Motor neuron (in vitro differentiated cells): Measurements from ENCODE around the gene PLIN5. TPM values are rescaled to one million over a fixed set of nuclear protein-coding genes. Genes with fewer than 3 reads are reported as not detected.
A peak's percentile ranks its signal among the peaks of the same experiment; 100 is the strongest.

Source experiments
- ATAC-seq, 8 experiments: fragments of 200-7000 bp; cut with Tn5 transposase; replicated peaks in 6 of 8; 2 replicates each; pipeline ENCODE4 v1.8.0; 2021; ENCODE audit warnings: mild to moderate bottlenecking in 8 of 8, moderate library complexity in 8 of 8
- H3K27ac ChIP-seq, 2 donors: fragments of 250-450 bp; sonication (Bioruptor Pico); 2 replicates each; pipeline ENCODE4 v1.9.0; 2021; ENCODE audit warnings: antibody characterized with exemption in 2 of 2, mild to moderate bottlenecking in 2 of 2, moderate library complexity in 1 of 2
- H3K4me1 ChIP-seq, 2 donors: fragments of 250-450 bp; sonication (Bioruptor Pico); replicated peaks in 1 of 2; 2 replicates each; pipeline ENCODE4 v1.6.1; 2021; ENCODE audit warnings: antibody characterized with exemption in 2 of 2, mild to moderate bottlenecking in 2 of 2, moderate library complexity in 1 of 2
- H3K4me3 ChIP-seq, 5 donors: fragments of 250-450 bp; sonication (Bioruptor Pico); 2 replicates each; pipeline ENCODE4 v1.9.0; 2021; ENCODE audit warnings: antibody characterized with exemption in 5 of 5, mild to moderate bottlenecking in 5 of 5, moderate library complexity in 4 of 5
- WGBS, 10 experiments: fragments of 450-650 bp; shearing (Covaris generic); methylation state at CpG; one replicate each; pipeline ENCODE4 v1.0.0; 2022; 5-methylcytosine and 5-hydroxymethylcytosine counted together
- in situ Hi-C, 9 experiments: fragments of 400-800 bp; cut with MboI; loops; one replicate each; pipeline ENCODE4 v1.15.0; 2021; ENCODE audit warnings: low sequenced_read_pairs in 9 of 9, low pct_unique_long_range_greater_than_20kb in 2 of 9; ENCODE audit not compliant: unreplicated experiment in 9 of 9
- total RNA-seq, 8 experiments: library from RNA; unstranded; fragments of 300-600 nt; gene quantifications; 2 replicates each; pipeline versions ENCODE4 v1.2.3 to v1.2.4, GENCODE V29; 2022

PLIN5 gene
- total RNA-seq, 8 experiments from 2014 or later: 0.36 to 2.6 (median 0.64) TPM

DNA sequence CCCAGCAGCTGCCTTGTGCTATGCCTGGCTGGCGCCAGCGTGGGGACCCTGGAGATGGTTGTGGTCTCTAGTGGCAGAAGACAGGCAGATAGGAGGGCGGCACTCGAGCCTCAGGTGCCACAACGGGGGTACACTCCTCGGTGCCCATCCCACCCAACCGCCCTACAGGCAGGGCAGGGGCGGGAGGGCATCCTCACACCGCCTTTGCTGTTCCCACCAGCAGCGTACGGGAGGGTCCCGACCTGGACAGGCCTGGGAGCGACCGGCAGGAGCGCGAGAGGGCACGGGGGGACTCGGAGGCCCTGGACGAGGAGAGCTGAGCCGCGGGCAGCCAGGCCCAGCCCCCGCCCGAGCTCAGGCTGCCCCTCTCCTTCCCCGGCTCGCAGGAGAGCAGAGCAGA lies 33.3 kb downstream of the PLIN5 start:
- Histone ChIP-seq H3K27ac (no peak overlapping the region), H3K4me1 (no peaks in the 10 kb centered on the region), H3K4me3 (no peak overlapping the region)
- in situ Hi-C loops: no loop called here
- ATAC-seq: no peak
- WGBS, 10 experiments: 67 to 100% (median 83%) methylated on average over 1 to 6 of the region's 25 CpGs; no CpG with 5 or more reads in 7 of the 10 experiments

DNA sequence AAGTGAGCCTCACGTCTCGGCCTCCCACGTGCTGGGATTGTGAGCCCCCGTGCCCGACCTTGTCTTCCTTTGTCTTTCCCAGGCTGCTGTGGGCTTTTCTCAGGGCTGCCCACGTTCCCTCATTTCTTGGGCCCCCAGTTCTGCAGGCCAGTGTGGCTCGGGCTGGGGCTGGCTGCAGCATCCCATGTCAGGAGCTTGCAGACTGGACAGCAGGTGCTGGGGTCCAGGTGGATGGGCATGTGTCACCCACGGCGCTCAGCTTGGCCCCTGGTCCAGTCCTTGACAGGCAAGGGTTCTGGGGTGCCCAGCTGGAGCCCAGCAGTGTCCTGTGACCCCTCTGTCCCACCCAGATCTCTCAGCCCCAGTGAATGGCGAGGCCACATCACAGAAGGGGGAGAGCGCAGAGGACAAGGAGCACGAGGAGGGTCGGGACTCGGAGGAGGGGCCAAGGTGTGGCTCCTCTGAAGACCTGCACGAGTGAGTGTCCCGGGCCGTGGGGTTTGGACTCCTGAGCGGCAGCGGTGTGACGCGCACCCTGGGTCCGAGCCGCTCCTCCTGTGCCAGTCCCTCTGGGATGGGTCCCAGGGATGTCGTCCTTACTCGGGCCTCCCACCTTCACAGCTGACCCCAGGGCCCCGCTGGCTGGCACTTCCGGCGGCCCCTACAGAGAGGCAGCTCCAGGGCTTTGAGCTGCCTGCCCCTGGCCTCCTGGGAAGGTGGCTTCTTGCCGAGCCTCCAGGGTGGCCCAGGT lies 34.0 kb downstream of the PLIN5 start:
- in situ Hi-C loops: no loop called here
- Histone ChIP-seq H3K4me3 (no peak overlapping the region), H3K27ac (no peak overlapping the region), H3K4me1 (no peaks in the 10 kb centered on the region)
- ATAC-seq: no peak
- WGBS, 10 experiments: 60 to 96% (median 91%) methylated on average over 1 to 7 of the region's 29 CpGs; no CpG with 5 or more reads in 5 of the 10 experiments

DNA sequence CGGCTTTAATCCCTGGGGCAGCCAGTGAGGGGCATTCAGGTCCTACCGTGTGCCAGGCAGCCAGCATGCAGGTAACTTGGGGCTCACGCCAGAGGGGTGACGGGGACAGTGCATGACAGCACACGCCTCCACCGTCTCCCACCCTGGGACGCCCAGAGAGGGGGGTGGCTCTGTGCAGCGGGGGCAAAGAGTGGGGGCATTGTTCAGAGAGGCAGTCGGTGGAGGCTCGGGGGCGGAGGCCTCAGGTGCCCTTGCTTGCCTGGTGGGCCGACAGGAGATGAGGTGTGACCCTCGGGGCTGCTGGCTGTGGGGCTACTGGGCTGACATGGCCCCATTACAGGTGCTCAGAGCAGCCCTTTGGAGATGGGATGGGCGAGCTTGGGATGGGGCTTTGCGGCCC lies 35.2 kb downstream of the PLIN5 start:
- WGBS, 10 experiments: no CpG with 5 or more reads among the region's 15 CpGs
- H3K27ac ChIP-seq: no peak overlapping the region
- in situ Hi-C loops: no loop called here
- no peak overlapping the region for H3K4me3 ChIP-seq
- H3K4me1 ChIP-seq: no peaks in the 10 kb centered on the region
- ATAC-seq: no peak

- in situ Hi-C loops: no loop called here
- no peak overlapping the region for H3K27ac ChIP-seq
- H3K4me1 ChIP-seq: no peaks in the 10 kb centered on the region
- no peak overlapping the region for H3K4me3 ChIP-seq
- ATAC-seq: no peak
- no CpG with 5 or more reads among the region's 23 CpGs for WGBS, 10 experiments
These were observed 35.7 kb downstream of the PLIN5 start for GRCh38 chr19:4499318-4499717.

DNA sequence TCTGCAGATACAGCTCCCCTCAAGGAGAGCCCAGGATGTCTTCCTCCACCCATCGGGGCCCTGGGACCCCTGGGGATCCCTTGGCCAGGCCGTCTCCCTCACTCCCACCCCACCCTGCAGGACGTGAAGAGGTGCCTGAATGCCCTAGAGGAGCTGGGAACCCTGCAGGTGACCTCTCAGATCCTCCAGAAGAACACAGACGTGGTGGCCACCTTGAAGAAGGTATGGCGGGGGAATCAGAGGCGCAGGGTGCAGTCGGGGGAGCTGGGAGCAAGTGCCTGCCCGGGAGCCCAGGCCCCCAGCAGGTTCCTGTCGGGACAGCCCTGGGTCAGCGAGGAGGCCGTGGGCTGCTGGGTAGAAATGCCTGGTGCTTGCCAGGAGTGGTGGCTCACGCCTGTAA lies 36.3 kb downstream of the PLIN5 start:
- ATAC-seq: no peak
- Histone ChIP-seq H3K27ac (no peak overlapping the region), H3K4me3 (no peak overlapping the region), H3K4me1 (no peaks in the 10 kb centered on the region)
- WGBS, 10 experiments: 100% methylated on average over 1 of the region's 12 CpGs; no CpG with 5 or more reads in 9 of the 10 experiments
- in situ Hi-C loops: no loop called here

- ATAC-seq: no peak
- H3K27ac ChIP-seq: no peak overlapping the region
- in situ Hi-C loops: no loop called here
- H3K4me3 ChIP-seq: no peak overlapping the region
- H3K4me1 ChIP-seq: no peaks in the 10 kb centered on the region
- WGBS, 10 experiments: 87 to 97% methylated on average over 4 to 9 of the region's 25 CpGs; no CpG with 5 or more reads in 8 of the 10 experiments
These were observed 37.1 kb downstream of the PLIN5 start for GRCh38 chr19:4497770-4498389.

DNA sequence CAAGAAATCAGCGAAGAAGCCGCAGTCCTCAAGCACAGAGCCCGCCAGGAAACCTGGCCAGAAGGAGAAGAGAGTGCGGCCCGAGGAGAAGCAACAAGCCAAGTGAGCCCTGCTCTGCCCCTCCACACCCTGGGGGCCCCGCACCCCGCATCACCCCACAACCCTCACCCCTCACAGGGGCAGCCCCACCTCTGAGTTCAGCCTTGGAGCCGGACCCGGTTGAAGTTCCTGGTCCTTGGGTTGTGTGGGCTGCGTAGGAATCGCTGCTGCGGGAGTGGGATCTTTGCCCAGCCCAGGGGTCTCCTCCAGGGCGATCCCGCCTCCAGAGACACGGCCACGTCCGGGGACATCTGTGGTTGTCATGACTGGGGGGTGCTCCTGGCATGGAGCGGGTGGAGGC lies 38.7 kb downstream of the PLIN5 start:
- Histone ChIP-seq H3K4me3 (no peak overlapping the region), H3K27ac (no peak overlapping the region), H3K4me1 (no peaks in the 10 kb centered on the region)
- ATAC-seq: peak in 1 of 8 experiments; percentile 5
- in situ Hi-C loops: no loop called here
- 80 to 100% methylated on average over 1 to 2 of the region's 18 CpGs; no CpG with 5 or more reads in 8 of the 10 experiments for WGBS, 10 experiments

DNA sequence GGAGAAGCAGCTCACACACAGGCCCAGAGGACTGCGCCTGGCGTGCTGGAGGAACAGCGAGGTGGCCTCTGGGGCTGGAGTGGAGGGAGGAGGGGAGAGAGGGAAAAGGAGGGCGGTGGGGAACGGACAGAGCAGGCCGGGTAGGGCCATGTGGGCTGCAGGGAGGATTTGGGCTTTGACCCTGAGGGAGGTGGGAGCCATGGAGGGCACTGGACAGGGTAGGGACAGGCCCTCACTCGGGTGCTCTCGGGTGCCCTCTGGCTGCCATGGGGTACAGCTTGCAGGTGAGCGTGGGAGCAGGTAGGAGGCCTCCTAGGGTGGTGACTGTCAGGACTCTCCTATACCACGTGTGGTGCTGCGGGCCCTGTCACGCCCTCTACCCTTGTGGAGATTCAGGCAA lies 39.6 kb downstream of the PLIN5 start:
- H3K4me3 ChIP-seq: no peak overlapping the region
- no CpG with 5 or more reads among the region's 12 CpGs for WGBS, 10 experiments
- H3K4me1 ChIP-seq: no peaks in the 10 kb centered on the region
- peak in 5 of 8 experiments; percentile 14 to 36 (median 29) for ATAC-seq
- in situ Hi-C loops: no loop called here
- H3K27ac ChIP-seq: no peak overlapping the region

DNA sequence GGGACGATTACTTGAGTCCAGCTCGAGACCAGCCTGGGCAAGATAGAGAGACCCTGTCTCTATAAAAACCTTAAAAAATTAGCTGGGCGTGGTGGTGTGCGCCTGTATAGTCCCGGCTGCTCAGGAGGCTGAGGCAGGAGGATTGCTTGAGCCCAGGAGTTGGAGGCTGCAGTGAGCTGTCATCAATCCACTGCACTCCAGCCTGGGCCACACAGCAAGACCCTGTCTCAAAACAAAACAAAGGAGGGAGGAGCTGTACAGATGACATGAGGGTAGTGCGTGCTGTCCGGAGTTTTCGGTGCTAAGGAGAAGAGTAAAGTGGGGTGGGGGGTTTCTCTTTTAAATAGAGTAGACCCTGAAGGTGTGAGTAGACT lies 40.3 kb downstream of the PLIN5 start:
- no peak for ATAC-seq
- Histone ChIP-seq H3K4me1 (no peaks in the 10 kb centered on the region), H3K4me3 (no peak overlapping the region), H3K27ac (no peak overlapping the region)
- 90 to 100% (median 98%) methylated on average over 1 to 5 of the region's 8 CpGs; no CpG with 5 or more reads in 6 of the 10 experiments for whole genome bisulfite sequencing, 10 experiments
- in situ Hi-C loops: no loop called here

DNA sequence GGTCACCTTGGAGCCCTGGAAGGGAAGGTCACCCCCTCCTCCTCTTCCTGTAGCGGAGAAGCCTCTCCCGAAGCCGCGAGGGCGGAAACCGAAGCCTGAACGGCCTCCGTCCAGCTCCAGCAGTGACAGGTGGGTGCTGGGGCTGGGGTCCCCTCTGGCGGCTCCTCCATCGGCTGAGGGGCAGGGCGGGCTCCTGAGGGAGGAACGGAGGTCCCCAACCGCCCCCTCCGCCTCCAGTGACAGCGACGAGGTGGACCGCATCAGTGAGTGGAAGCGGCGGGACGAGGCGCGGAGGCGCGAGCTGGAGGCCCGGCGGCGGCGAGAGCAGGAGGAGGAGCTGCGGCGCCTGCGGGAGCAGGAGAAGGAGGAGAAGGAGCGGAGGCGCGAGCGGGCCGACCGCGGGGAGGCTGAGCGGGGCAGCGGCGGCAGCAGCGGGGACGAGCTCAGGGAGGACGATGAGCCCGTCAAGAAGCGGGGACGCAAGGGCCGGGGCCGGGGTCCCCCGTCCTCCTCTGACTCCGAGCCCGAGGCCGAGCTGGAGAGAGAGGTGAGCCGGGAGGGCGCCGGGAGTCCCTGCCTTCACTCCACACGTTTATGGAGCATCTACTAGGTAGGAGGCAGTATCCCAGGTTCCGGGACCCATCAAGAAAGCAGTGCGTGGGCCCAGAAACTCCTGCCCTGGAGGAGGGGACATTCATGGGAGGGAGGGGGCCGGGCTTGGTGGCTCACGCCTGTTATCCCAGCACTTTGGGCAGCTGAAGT lies 40.9 kb downstream of the PLIN5 start:
- H3K27ac ChIP-seq: no peak overlapping the region

DNA sequence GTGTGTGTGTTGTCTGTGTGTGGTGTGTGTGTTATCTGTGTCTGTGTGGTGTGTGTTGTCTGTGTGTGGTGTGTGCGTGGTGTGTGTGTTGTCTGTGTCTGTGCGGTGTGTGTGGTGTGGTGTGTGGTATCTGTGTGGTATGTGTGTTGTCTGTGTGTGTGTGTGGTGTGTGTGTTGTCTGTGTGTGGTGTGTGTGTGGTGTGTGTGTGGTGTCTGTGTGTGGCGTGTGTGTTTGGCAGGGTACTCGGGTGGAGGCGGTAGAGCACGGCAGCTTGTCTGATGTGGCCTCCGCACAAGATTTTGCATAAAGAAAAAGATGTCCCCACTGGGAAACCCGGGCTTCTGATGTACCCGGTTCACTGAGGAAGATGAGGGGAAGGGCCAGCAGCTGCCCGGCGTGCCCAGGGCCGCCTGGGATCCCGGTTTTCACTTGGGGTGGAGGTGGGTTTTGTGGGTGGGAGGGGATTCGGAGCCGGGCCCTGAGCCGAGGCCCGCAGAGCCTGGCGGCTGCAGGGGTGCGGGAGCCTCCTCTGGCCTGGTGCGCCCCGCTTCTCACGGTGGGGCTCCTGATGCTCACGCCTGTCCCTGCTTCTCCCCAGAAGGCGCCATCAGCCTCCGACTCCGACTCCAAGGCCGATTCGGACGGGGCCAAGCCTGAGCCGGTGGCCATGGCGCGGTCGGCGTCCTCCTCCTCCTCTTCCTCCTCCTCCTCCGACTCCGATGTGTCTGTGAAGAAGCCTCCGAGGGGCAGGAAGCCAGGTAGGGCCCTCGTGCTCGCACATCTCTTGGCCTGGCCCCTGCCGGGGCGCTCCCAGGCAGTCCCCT lies 41.7 kb downstream of the PLIN5 start:
- WGBS, 10 experiments: 95 to 100% (median 100%) methylated on average over 1 to 9 of the region's 41 CpGs; no CpG with 5 or more reads in 5 of the 10 experiments
- no peak for ATAC-seq
- Histone ChIP-seq H3K4me3 (no peak overlapping the region), H3K4me1 (no peaks in the 10 kb centered on the region), H3K27ac (no peak overlapping the region)
- in situ Hi-C loops: no loop called here

More for the DNA sequence above, 40.9 kb downstream of the PLIN5 start:
- no peak for ATAC-seq
- WGBS, 10 experiments: 90 to 99% (median 94%) methylated on average over 6 to 24 of the region's 61 CpGs; no CpG with 5 or more reads in 6 of the 10 experiments
- Histone ChIP-seq H3K4me1 (no peaks in the 10 kb centered on the region), H3K4me3 (no peak overlapping the region)
- in situ Hi-C loops: no loop called here

DNA sequence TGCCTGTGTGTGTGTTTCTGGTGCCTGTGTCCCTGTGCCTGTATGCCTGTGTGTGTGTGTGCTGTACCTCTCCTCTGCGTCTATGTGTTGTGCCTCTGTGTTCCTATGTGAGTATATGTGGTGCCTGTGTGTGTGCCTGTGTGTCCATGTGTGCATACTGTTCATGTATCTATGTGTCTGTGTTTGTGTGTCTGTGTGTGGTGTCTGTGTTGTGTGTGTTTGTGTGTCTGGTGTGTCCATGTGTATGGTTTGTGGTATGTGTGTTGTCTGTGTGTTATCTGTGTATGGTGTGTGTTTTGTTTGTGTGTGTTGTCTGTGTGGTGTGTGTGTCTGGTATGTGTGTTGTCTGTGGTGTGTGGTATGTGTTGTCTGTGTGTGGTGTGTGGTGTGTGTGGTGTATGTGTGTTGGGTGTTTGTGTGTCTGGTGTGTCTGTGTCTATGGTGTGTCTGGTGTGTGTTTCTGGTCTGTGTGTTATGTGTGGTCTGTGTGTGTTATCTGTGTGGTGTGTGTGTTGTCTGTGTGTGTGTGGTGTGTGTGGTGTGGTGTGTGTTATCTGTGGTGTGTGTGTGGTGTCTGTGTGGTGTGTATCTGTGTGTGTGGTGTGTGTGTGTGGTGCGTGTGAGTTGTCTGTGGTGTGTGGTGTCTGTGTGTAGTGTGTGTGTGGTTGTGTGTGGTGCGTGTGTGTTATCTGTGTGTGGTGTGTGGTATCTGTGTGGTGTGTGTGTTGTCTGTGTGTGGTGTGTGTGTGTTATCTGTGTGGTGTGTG lies 42.5 kb downstream of the PLIN5 start:
- ATAC-seq: no peak
- in situ Hi-C loops: no loop called here
- Histone ChIP-seq H3K4me3 (no peak overlapping the region), H3K4me1 (no peaks in the 10 kb centered on the region), H3K27ac (no peak overlapping the region)
- WGBS, 10 experiments: 100% methylated on average over 1 to 3 of the region's 3 CpGs; no CpG with 5 or more reads in 6 of the 10 experiments
